ENCODE measurements around the gene H2AZ1.
A peak's percentile ranks its signal among the peaks of the same experiment; 100 is the strongest.

Gene H2AZ1

GRCh38 chr4:99945718-99946355 lies 4.2 kb downstream of the H2AZ1 start:
- no peak for ATAC-seq

GRCh38 chr4:99943904-99944437 lies 6.1 kb downstream of the H2AZ1 start:
- ATAC-seq = peak; percentile 25 to 30

- no peak for ATAC-seq
Measured at GRCh38 chr4:99938243-99938753, 11.8 kb downstream of the H2AZ1 start.

GRCh38 chr4:99934891-99935290 lies 15.2 kb downstream of the H2AZ1 start:
- no peak for ATAC-seq

- no peak for ATAC-seq
Measured at GRCh38 chr4:99927566-99927965, 22.5 kb downstream of the H2AZ1 start.

- ATAC-seq = no peak
Measured at GRCh38 chr4:99921174-99921573, 28.9 kb downstream of the H2AZ1 start.

GRCh38 chr4:99918656-99919055 lies 31.4 kb downstream of the H2AZ1 start:
- no peak for ATAC-seq

GRCh38 chr4:99917575-99917974 lies 32.5 kb downstream of the H2AZ1 start:
- ATAC-seq = no peak

GRCh38 chr4:99915449-99915848 lies 34.6 kb downstream of the H2AZ1 start:
- ATAC-seq = no peak

Measured in activated CD4-positive, CD25-positive, alpha-beta regulatory T cell treated with anti-CD3 and anti-CD28 coated beads, Interleukin-2, amount 50 U/mL, for 24 hours (primary cell).